A673 (cell line): Measurements from ENCODE around the gene COL16A1. TPM values are rescaled to one million over a fixed set of nuclear protein-coding genes. Genes with fewer than 3 reads are reported as not detected.

ENCODE experiments used
- BruUV-seq: library from RNA; stranded (reverse); fragments of 400-500 nt; replicated peaks from 2 replicates; lab custom pipeline; 2021; lab: Mats Ljungman, UMichigan
- CTCF ChIA-PET: fragments of 300-600 bp; sonication (Branson Sonifier 250); formaldehyde crosslinking; loops from one replicate; lab custom pipeline; 2022; ENCODE audit warnings: antibody characterized with exemption; lab: Charles Lee
- POLR2A ChIA-PET: fragments of 300-600 bp; sonication (Branson Sonifier 250); formaldehyde crosslinking; loops from one replicate; lab custom pipeline; 2022; ENCODE audit warnings: antibody characterized with exemption; ENCODE audit not compliant: low non-redundant PET; lab: Charles Lee
- DNase-seq: peaks from one replicate; pipeline ENCODE4 v3.0.0-alpha.2; 2015; ENCODE audit warnings: low spot score
- H3K27ac ChIP-seq: fragments of 200-600 bp; sonication (generic); 2 replicates; pipeline ENCODE4 v1.5.1; 2016; ENCODE audit warnings: mixed run types, low read depth, mild to moderate bottlenecking, mixed read lengths, antibody characterized with exemption, low read length; ENCODE audit not compliant: poor library complexity, severe bottlenecking
- H3K27me3 ChIP-seq: fragments of 200-600 bp; sonication (generic); replicated peaks from 2 replicates; pipeline ENCODE4 v1.6.1; 2017; ENCODE audit warnings: mixed run types, low read depth, mild to moderate bottlenecking, mixed read lengths, antibody characterized with exemption, low read length; ENCODE audit not compliant: insufficient read depth, poor library complexity
- H3K36me3 ChIP-seq: fragments of 200-600 bp; sonication (generic); 2 replicates; pipeline ENCODE4 v1.6.1; 2016; ENCODE audit warnings: mixed run types, mild to moderate bottlenecking, mixed read lengths, antibody characterized with exemption, low read length; ENCODE audit not compliant: insufficient read depth, poor library complexity, severe bottlenecking
- H3K4me1 ChIP-seq: fragments of 200-600 bp; sonication (generic); 2 replicates; pipeline ENCODE4 v1.6.1; 2017; ENCODE audit warnings: mixed run types, mild to moderate bottlenecking, mixed read lengths, antibody characterized with exemption, low read length; ENCODE audit not compliant: insufficient read depth, poor library complexity, severe bottlenecking
- H3K4me3 ChIP-seq: fragments of 200-600 bp; sonication (generic); 2 replicates; pipeline ENCODE4 v1.5.1; 2016; ENCODE audit warnings: low read depth, mixed run types, mild to moderate bottlenecking, mixed read lengths, low read length; ENCODE audit not compliant: poor library complexity, severe bottlenecking
- H3K9me3 ChIP-seq: fragments of 200-600 bp; sonication (generic); 2 replicates; pipeline ENCODE4 v1.6.1; 2016; ENCODE audit warnings: mixed run types, low read depth, mild to moderate bottlenecking, mixed read lengths, antibody characterized with exemption, low read length; ENCODE audit not compliant: poor library complexity, severe bottlenecking
- CTCF ChIP-seq: fragments of 300-800, 200-600 bp; sonication (generic); conservative IDR thresholded peaks from 2 replicates; pipeline ENCODE4 v1.5.1; 2017; ENCODE audit warnings: low read depth, mild to moderate bottlenecking, antibody characterized with exemption, low read length, moderate library complexity, mixed read lengths
- EZH2 ChIP-seq: fragments of 200-600 bp; sonication (generic); IDR thresholded peaks from 2 replicates; pipeline ENCODE4 v1.6.1; 2017; ENCODE audit warnings: borderline replicate concordance, low read depth, mild to moderate bottlenecking, mixed read lengths, antibody characterized with exemption, low read length; ENCODE audit not compliant: poor library complexity, severe bottlenecking
- intact Hi-C: fragments of 100-400 bp; cut with micrococcal nuclease; formaldehyde crosslinking; loops from one replicate; pipeline ENCODE4 v1.10.0; 2022; ENCODE audit not compliant: unreplicated experiment
- total RNA-seq: library from RNA; stranded (reverse); gene quantifications from 2 replicates; pipeline ENCODE4 v1.2.3, GENCODE V29; 2021

Gene COL16A1
- total RNA-seq, 1 experiment from 2014 or later = 26.6 TPM

GRCh38 chr1:31730336-31731048, 26.7 kb upstream of the COL16A1 start:
- TF ChIP-seq EZH2 (no peak), CTCF (no peak)
- H3K4me1 ChIP-seq = no peaks in the 10 kb centered on the region
- H3K36me3 ChIP-seq = no peaks in the 10 kb centered on the region
- no peak overlapping the region for H3K4me3 ChIP-seq
- intact Hi-C loops = no loop called here
- no peak for DNase-seq
- BruUV-seq = no TSS peak
- H3K9me3 ChIP-seq = no peaks in the 10 kb centered on the region
- H3K27me3 ChIP-seq = no peaks in the 10 kb centered on the region
- no peak overlapping the region for H3K27ac ChIP-seq
- ChIA-PET POLR2A (no interaction called here), CTCF (no interaction called here)

GRCh38 chr1:31727849-31728248, 24.0 kb upstream of the COL16A1 start:
- Histone ChIP-seq H3K36me3 (no peaks in the 10 kb centered on the region), H3K4me3 (no peak overlapping the region), H3K4me1 (no peaks in the 10 kb centered on the region), H3K27me3 (no peaks in the 10 kb centered on the region), H3K27ac (no peak overlapping the region), H3K9me3 (no peaks in the 10 kb centered on the region)
- TF ChIP-seq CTCF = no peak
- TF ChIP-seq EZH2 = no peak
- BruUV-seq = no TSS peak
- CTCF ChIA-PET = no interaction called here
- POLR2A ChIA-PET = no interaction called here
- intact Hi-C loops = no loop called here
- no peak for DNase-seq

- Histone ChIP-seq H3K27ac (no peak overlapping the region), H3K27me3 (no peaks in the 10 kb centered on the region), H3K4me1 (no peaks in the 10 kb centered on the region), H3K4me3 (no peak overlapping the region), H3K36me3 (no peaks in the 10 kb centered on the region), H3K9me3 (no peaks in the 10 kb centered on the region)
- TF ChIP-seq CTCF = no peak
- TF ChIP-seq EZH2 = no peak
- no TSS peak for BruUV-seq
- intact Hi-C loops = no loop called here
- CTCF ChIA-PET = no interaction called here
- DNase-seq = no peak
- POLR2A ChIA-PET = interaction anchor here (0.7 kb wide), 1 partner anchor 185 kb away, joined by 3 read pairs; no protein-coding TSS in a partner anchor
These were observed 23.4 kb upstream of the COL16A1 start for GRCh38 chr1:31727195-31727594.
